Measurements from ENCODE around the gene ACVR1.
A peak's percentile ranks its signal among the peaks of the same experiment; 100 is the strongest.

ACVR1 gene

GRCh38 chr2:157803952-157804351 is 72.2 kb downstream of the ACVR1 start:
- no peak for TF ChIP-seq CTCF (IDR thresholded peaks at IDR 0.05)
- DNase-seq (ENCODE audit: low spot score), result no peak
- Histone ChIP-seq H3K4me3 (no peak overlapping the region), H3K27ac (no peak overlapping the region)

GRCh38 chr2:157803476-157803875 is 72.7 kb downstream of the ACVR1 start:
- no peak overlapping the region for H3K4me3 ChIP-seq
- H3K27ac ChIP-seq, result no peak overlapping the region
- no peak for DNase-seq (ENCODE audit: low spot score)
- no peak for TF ChIP-seq CTCF (IDR thresholded peaks at IDR 0.05)

GRCh38 chr2:157800838-157801495 is 75.2 kb downstream of the ACVR1 start:
- Histone ChIP-seq H3K4me3 (no peak overlapping the region), H3K27ac (no peak overlapping the region)
- TF ChIP-seq CTCF (IDR thresholded peaks at IDR 0.05), result no peak
- no peak for DNase-seq (ENCODE audit: low spot score)

GRCh38 chr2:157793053-157793612 is 83.0 kb downstream of the ACVR1 start:
- Histone ChIP-seq H3K4me3 (no peak overlapping the region), H3K27ac (peak overlapping the region in 1 of 2 donors; percentile 37)
- no peak for DNase-seq (ENCODE audit: low spot score)
- no peak for TF ChIP-seq CTCF (IDR thresholded peaks at IDR 0.05)

GRCh38 chr2:157792335-157793052 is 83.6 kb downstream of the ACVR1 start:
- no peak for DNase-seq (ENCODE audit: low spot score)
- H3K27ac ChIP-seq, result peak overlapping the region in 1 of 2 donors; percentile 37
- H3K4me3 ChIP-seq, result no peak overlapping the region
- no peak for TF ChIP-seq CTCF (IDR thresholded peaks at IDR 0.05)

- DNase-seq (ENCODE audit: low spot score), result no peak
- TF ChIP-seq CTCF (IDR thresholded peaks at IDR 0.05), result no peak
- H3K4me3 ChIP-seq, result no peak overlapping the region
- H3K27ac ChIP-seq, result peak overlapping the region in 1 of 2 donors; percentile 72
These were observed 85.3 kb downstream of the ACVR1 start for GRCh38 chr2:157790780-157791179.
